ENCODE results near the gene MFAP4.

- TF ChIP-seq CTCF (IDR thresholded peaks at IDR 0.05 in 2 of 3, conservative IDR thresholded peaks at IDR 0.05 in 1 of 3; ENCODE audit: borderline replicate concordance in 1 of 3, insufficient read depth in 1 of 3, low read depth in 2 of 3, low read length in 2 of 3) (no peak), POLR2A (IDR thresholded peaks at IDR 0.05; ENCODE audit: borderline replicate concordance, extremely low read depth, insufficient read depth, insufficient read length) (no peak), CBX3 (IDR thresholded peaks at IDR 0.05; ENCODE audit: low read depth) (no peak), MAX (IDR thresholded peaks at IDR 0.05) (no peak), ZBTB33 (IDR thresholded peaks at IDR 0.05; ENCODE audit: extremely low read depth, insufficient replicate concordance, low read length) (no peak)
Observed at GRCh38 chr17:19431691-19432090, 44.7 kb upstream of the MFAP4 start.
